ENCODE data around the gene LIMA1. TPM values are rescaled to one million over a fixed set of nuclear protein-coding genes. Genes with fewer than 3 reads are reported as not detected.

The LIMA1 gene
- total RNA-seq, 1 donor from 2014 or later, result 14.3 TPM

GRCh38 chr12:50192908-50193307 is 90.4 kb downstream of the LIMA1 start:
- no peak for TF ChIP-seq CTCF (IDR thresholded peaks at IDR 0.05; ENCODE audit: unreplicated experiment)
- no peak overlapping the region for H3K4me3 Mint-ChIP-seq (ENCODE audit: unreplicated experiment)
- peaks cover 1% of the 10 kb centered on the region for H3K27me3 Mint-ChIP-seq (ENCODE audit: unreplicated experiment)
- H3K9me3 Mint-ChIP-seq (ENCODE audit: unreplicated experiment), result no peaks in the 10 kb centered on the region
- no peaks in the 10 kb centered on the region for H3K36me3 Mint-ChIP-seq (ENCODE audit: low read depth, unreplicated experiment)
- H3K4me1 Mint-ChIP-seq (ENCODE audit: unreplicated experiment), result no peaks in the 10 kb centered on the region
- H3K27ac Mint-ChIP-seq (ENCODE audit: unreplicated experiment), result no peak overlapping the region
- no peak for DNase-seq (ENCODE audit: low spot score)

DNA sequence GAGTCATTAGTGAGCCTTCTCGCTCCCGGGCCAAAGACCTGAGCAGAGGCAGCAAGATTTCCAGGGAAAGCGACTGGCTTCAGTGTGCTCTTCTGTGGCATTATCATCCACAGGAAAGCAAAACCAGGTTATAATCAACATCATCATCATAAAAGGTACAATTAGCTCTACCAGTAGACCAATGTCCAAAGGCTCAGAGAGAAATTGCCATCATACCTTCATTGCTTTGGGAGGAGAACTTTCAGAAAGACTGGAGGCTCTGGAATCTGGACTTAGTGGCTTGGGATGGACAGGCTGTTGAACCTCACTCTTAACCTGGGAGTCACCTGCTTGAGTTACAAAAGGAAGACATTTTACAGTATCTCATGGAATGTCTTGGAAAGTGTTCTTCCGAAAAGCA is 91.1 kb downstream of the LIMA1 start:
- Mint-ChIP-seq H3K36me3 (ENCODE audit: low read depth, unreplicated experiment) (no peaks in the 10 kb centered on the region), H3K9me3 (ENCODE audit: unreplicated experiment) (no peaks in the 10 kb centered on the region), H3K4me3 (ENCODE audit: unreplicated experiment) (no peak overlapping the region), H3K4me1 (ENCODE audit: unreplicated experiment) (no peaks in the 10 kb centered on the region), H3K27me3 (ENCODE audit: unreplicated experiment) (peaks cover 1% of the 10 kb centered on the region), H3K27ac (ENCODE audit: unreplicated experiment) (no peak overlapping the region)
- TF ChIP-seq CTCF (IDR thresholded peaks at IDR 0.05; ENCODE audit: unreplicated experiment), result no peak
- DNase-seq (ENCODE audit: low spot score), result no peak

- no peak for DNase-seq (ENCODE audit: low spot score)
- TF ChIP-seq CTCF (IDR thresholded peaks at IDR 0.05; ENCODE audit: unreplicated experiment), result no peak
- peaks cover 4% of the 10 kb centered on the region for H3K4me1 Mint-ChIP-seq (ENCODE audit: unreplicated experiment)
- no peak overlapping the region for H3K4me3 Mint-ChIP-seq (ENCODE audit: unreplicated experiment)
- H3K27me3 Mint-ChIP-seq (ENCODE audit: unreplicated experiment), result peaks cover 1% of the 10 kb centered on the region
- H3K36me3 Mint-ChIP-seq (ENCODE audit: low read depth, unreplicated experiment), result no peaks in the 10 kb centered on the region
- H3K27ac Mint-ChIP-seq (ENCODE audit: unreplicated experiment), result no peak overlapping the region
- H3K9me3 Mint-ChIP-seq (ENCODE audit: unreplicated experiment), result no peaks in the 10 kb centered on the region
Observed at GRCh38 chr12:50190859-50191258, 92.5 kb downstream of the LIMA1 start.

- Mint-ChIP-seq H3K27me3 (ENCODE audit: unreplicated experiment) (no peaks in the 10 kb centered on the region), H3K27ac (ENCODE audit: unreplicated experiment) (no peak overlapping the region), H3K4me1 (ENCODE audit: unreplicated experiment) (peaks cover 8% of the 10 kb centered on the region), H3K9me3 (ENCODE audit: unreplicated experiment) (no peaks in the 10 kb centered on the region), H3K36me3 (ENCODE audit: low read depth, unreplicated experiment) (no peaks in the 10 kb centered on the region), H3K4me3 (ENCODE audit: unreplicated experiment) (no peak overlapping the region)
- no peak for DNase-seq (ENCODE audit: low spot score)
- TF ChIP-seq CTCF (IDR thresholded peaks at IDR 0.05; ENCODE audit: unreplicated experiment), result no peak
Observed at GRCh38 chr12:50188875-50189575, 94.3 kb downstream of the LIMA1 start.

GRCh38 chr12:50188241-50188781 is 95.0 kb downstream of the LIMA1 start:
- H3K36me3 Mint-ChIP-seq (ENCODE audit: low read depth, unreplicated experiment), result no peaks in the 10 kb centered on the region
- no peaks in the 10 kb centered on the region for H3K27me3 Mint-ChIP-seq (ENCODE audit: unreplicated experiment)
- DNase-seq (ENCODE audit: low spot score), result no peak
- peaks cover 8% of the 10 kb centered on the region for H3K4me1 Mint-ChIP-seq (ENCODE audit: unreplicated experiment)
- no peak for TF ChIP-seq CTCF (IDR thresholded peaks at IDR 0.05; ENCODE audit: unreplicated experiment)
- H3K27ac Mint-ChIP-seq (ENCODE audit: unreplicated experiment), result no peak overlapping the region
- H3K9me3 Mint-ChIP-seq (ENCODE audit: unreplicated experiment), result no peaks in the 10 kb centered on the region
- H3K4me3 Mint-ChIP-seq (ENCODE audit: unreplicated experiment), result no peak overlapping the region

All from endothelial cell (in vitro differentiated cells).